HEK293 (cell line): ENCODE data around the gene KCNJ6.

ENCODE experiments used
- CTCF ChIA-PET: fragments of 350-600 bp; formaldehyde crosslinking; extraction: SDS; loops from one replicate; lab custom pipeline; 2021; ENCODE audit warnings: antibody characterized with exemption; lab: Yijun Ruan, JAX
- POLR2A ChIA-PET: fragments of 300-600 bp; formaldehyde crosslinking; extraction: SDS; loops from one replicate; lab custom pipeline; 2020; ENCODE audit warnings: antibody characterized with exemption, inconsistent platforms; lab: Yijun Ruan, JAX
- H3K27ac ChIP-seq: fragments of 200-500 bp; sonication (Bioruptor generic); 2 replicates; pipeline ENCODE4 v1.5.1; 2014; ENCODE audit warnings: low read depth, low read length, control low read depth, inconsistent platforms; ENCODE audit errors: extremely low read depth
- H3K36me3 ChIP-seq, 2 experiments: fragments of 200-500 bp in 1 of 2; sonication (Bioruptor generic) in 1 of 2; 1 replicate in 1 of 2; 2 replicates in 1 of 2; pipeline ENCODE4 v1.5.1; 2014 to 2017; ENCODE audit warnings: inconsistent platforms in 2 of 2, low read length in 2 of 2; ENCODE audit not compliant: control insufficient read depth in 2 of 2, insufficient read depth in 1 of 2
- H3K4me1 ChIP-seq: fragments of 200-500 bp; sonication (Bioruptor generic); 2 replicates; pipeline ENCODE4 v1.5.1; 2014; ENCODE audit warnings: mild to moderate bottlenecking, low read length, inconsistent platforms; ENCODE audit not compliant: control insufficient read depth, insufficient read depth
- H3K4me3 ChIP-seq: 2 replicates; pipeline ENCODE4 v1.5.1; 2011; ENCODE audit warnings: low read depth, mild to moderate bottlenecking, control low read depth, low read length, moderate library complexity
- H3K9me3 ChIP-seq: fragments of 200-500 bp; sonication (Bioruptor generic); 2 replicates; pipeline ENCODE4 v1.5.1; 2014; ENCODE audit warnings: low read depth, low read length, inconsistent platforms; ENCODE audit not compliant: control insufficient read depth, insufficient read depth
- EGR2 ChIP-seq: fragments of 450-650 bp; formaldehyde crosslinking; IDR thresholded peaks from 2 replicates; pipeline ENCODE4 v1.5.1; 2016; ENCODE audit warnings: low read depth, missing biosample characterization, missing genetic modification characterization
- GLI2 ChIP-seq: fragments of 450-650 bp; formaldehyde crosslinking; IDR thresholded peaks from 2 replicates; pipeline ENCODE4; 2017; ENCODE audit warnings: missing biosample characterization, missing genetic modification characterization, low read depth, borderline replicate concordance
- MYNN ChIP-seq: fragments of 450-650 bp; formaldehyde crosslinking; IDR thresholded peaks from 2 replicates; pipeline ENCODE4 v1.5.1; 2016; ENCODE audit warnings: missing biosample characterization, missing genetic modification characterization, borderline replicate concordance
- MZF1 ChIP-seq: fragments of 450-650 bp; formaldehyde crosslinking; IDR thresholded peaks from 2 replicates; pipeline ENCODE4 v1.5.1; 2017; ENCODE audit warnings: missing biosample characterization, missing genetic modification characterization, borderline replicate concordance
- ZBTB1 ChIP-seq: fragments of 450-650 bp; formaldehyde crosslinking; IDR thresholded peaks from 2 replicates; pipeline ENCODE4 v1.5.1; 2016; ENCODE audit warnings: missing biosample characterization, missing genetic modification characterization
- ZBTB8A ChIP-seq: fragments of 450-650 bp; formaldehyde crosslinking; IDR thresholded peaks from 2 replicates; pipeline ENCODE4 v1.5.1; 2016; ENCODE audit warnings: missing biosample characterization, missing genetic modification characterization
- ZFHX2 ChIP-seq: fragments of 450-650 bp; formaldehyde crosslinking; conservative IDR thresholded peaks from 2 replicates; pipeline ENCODE4 v1.5.1; 2016; ENCODE audit warnings: missing biosample characterization, missing genetic modification characterization
- ZNF169 ChIP-seq: fragments of 450-650 bp; formaldehyde crosslinking; IDR thresholded peaks from 2 replicates; pipeline ENCODE4 v1.5.1; 2016; ENCODE audit warnings: missing biosample characterization, missing genetic modification characterization
- ZNF175 ChIP-seq: fragments of 450-650 bp; formaldehyde crosslinking; IDR thresholded peaks from 2 replicates; pipeline ENCODE4 v1.5.1; 2016; ENCODE audit warnings: missing biosample characterization, missing genetic modification characterization
- ZNF223 ChIP-seq: fragments of 450-650 bp; formaldehyde crosslinking; IDR thresholded peaks from 2 replicates; pipeline ENCODE4 v1.5.1; 2016; ENCODE audit warnings: missing biosample characterization, missing genetic modification characterization
- ZNF239 ChIP-seq: fragments of 450-650 bp; formaldehyde crosslinking; IDR thresholded peaks from 2 replicates; pipeline ENCODE4 v1.5.1; 2016; ENCODE audit warnings: missing biosample characterization, missing genetic modification characterization
- ZNF274 ChIP-seq, 2 experiments: fragments of 200-500 bp in 1 of 2; fragments of 450-650 bp in 1 of 2; sonication (Bioruptor generic) in 1 of 2; formaldehyde crosslinking in 1 of 2; IDR thresholded peaks; 2 replicates each; pipeline versions ENCODE4 v1.5.1 to v1.6.1; 2014 to 2016; ENCODE audit warnings: borderline replicate concordance in 1 of 2, inconsistent platforms in 1 of 2, low read length in 1 of 2, missing biosample characterization in 1 of 2, missing genetic modification characterization in 1 of 2
- ZNF280D ChIP-seq: fragments of 450-650 bp; formaldehyde crosslinking; IDR thresholded peaks from 2 replicates; pipeline ENCODE4 v1.5.1; 2016; ENCODE audit warnings: missing biosample characterization, missing genetic modification characterization
- ZNF302 ChIP-seq: fragments of 450-650 bp; formaldehyde crosslinking; IDR thresholded peaks from 2 replicates; pipeline ENCODE4 v1.5.1; 2016; ENCODE audit warnings: missing biosample characterization, missing genetic modification characterization, low read depth
- ZNF324 ChIP-seq: fragments of 450-650 bp; formaldehyde crosslinking; IDR thresholded peaks from 2 replicates; pipeline ENCODE4 v1.5.1; 2016; ENCODE audit warnings: missing biosample characterization, missing genetic modification characterization
- ZNF335 ChIP-seq: fragments of 450-650 bp; formaldehyde crosslinking; conservative IDR thresholded peaks from 2 replicates; pipeline ENCODE4 v1.5.1; 2016; ENCODE audit warnings: missing biosample characterization, missing genetic modification characterization
- ZNF350 ChIP-seq: fragments of 450-650 bp; formaldehyde crosslinking; IDR thresholded peaks from 2 replicates; pipeline ENCODE4 v1.5.0; 2017; ENCODE audit warnings: missing biosample characterization, mild to moderate bottlenecking, missing genetic modification characterization
- ZNF366 ChIP-seq: fragments of 450-650 bp; formaldehyde crosslinking; conservative IDR thresholded peaks from 2 replicates; pipeline ENCODE4 v1.5.1; 2016; ENCODE audit warnings: missing biosample characterization, missing genetic modification characterization
- ZNF404 ChIP-seq: fragments of 450-650 bp; formaldehyde crosslinking; IDR thresholded peaks from 2 replicates; pipeline ENCODE4 v1.5.1; 2017; ENCODE audit warnings: missing biosample characterization, missing genetic modification characterization
- ZNF518A ChIP-seq: fragments of 450-650 bp; formaldehyde crosslinking; conservative IDR thresholded peaks from 2 replicates; pipeline ENCODE4 v1.5.1; 2016; ENCODE audit warnings: low read depth, missing biosample characterization, missing genetic modification characterization
- ZNF548 ChIP-seq: fragments of 450-650 bp; formaldehyde crosslinking; IDR thresholded peaks from 2 replicates; pipeline ENCODE4 v1.5.1; 2016; ENCODE audit warnings: missing biosample characterization, missing genetic modification characterization
- ZNF555 ChIP-seq: fragments of 450-650 bp; formaldehyde crosslinking; conservative IDR thresholded peaks from 2 replicates; pipeline ENCODE4 v1.5.1; 2017; ENCODE audit warnings: missing biosample characterization, mild to moderate bottlenecking, missing genetic modification characterization, inconsistent platforms
- ZNF561 ChIP-seq: fragments of 450-650 bp; IDR thresholded peaks from 2 replicates; pipeline ENCODE4 v1.5.1; 2018; ENCODE audit warnings: missing biosample characterization, missing genetic modification characterization, borderline replicate concordance
- ZNF596 ChIP-seq: fragments of 450-650 bp; IDR thresholded peaks from 2 replicates; pipeline ENCODE4 v1.5.0; 2018; ENCODE audit warnings: missing biosample characterization, mild to moderate bottlenecking, missing genetic modification characterization, moderate library complexity
- ZNF623 ChIP-seq: fragments of 450-650 bp; formaldehyde crosslinking; IDR thresholded peaks from 2 replicates; pipeline ENCODE4 v1.5.1; 2016; ENCODE audit warnings: missing biosample characterization, missing genetic modification characterization
- ZNF660 ChIP-seq: fragments of 450-650 bp; IDR thresholded peaks from 2 replicates; pipeline ENCODE4 v1.5.1; 2018; ENCODE audit warnings: missing biosample characterization, mild to moderate bottlenecking, missing genetic modification characterization
- ZNF677 ChIP-seq: fragments of 450-650 bp; IDR thresholded peaks from 2 replicates; pipeline ENCODE4 v1.5.0; 2018; ENCODE audit warnings: missing biosample characterization, mild to moderate bottlenecking, missing genetic modification characterization, moderate library complexity
- ZNF776 ChIP-seq: fragments of 450-650 bp; formaldehyde crosslinking; IDR thresholded peaks from 2 replicates; pipeline ENCODE4 v1.5.0; 2017; ENCODE audit warnings: missing biosample characterization, missing genetic modification characterization, borderline replicate concordance
- ZNF785 ChIP-seq: fragments of 450-650 bp; formaldehyde crosslinking; IDR thresholded peaks from 2 replicates; pipeline ENCODE4 v1.5.1; 2016; ENCODE audit warnings: missing biosample characterization, missing genetic modification characterization
- ZSCAN30 ChIP-seq: fragments of 450-650 bp; IDR thresholded peaks from 2 replicates; pipeline ENCODE4 v1.5.1; 2018; ENCODE audit warnings: missing biosample characterization, mild to moderate bottlenecking, missing genetic modification characterization, moderate library complexity

KCNJ6 gene

GRCh38 chr21:37829447-37829846 is 86.8 kb downstream of the KCNJ6 start:
- H3K4me3 ChIP-seq, result no peak overlapping the region
- H3K27ac ChIP-seq, result no peak overlapping the region
- POLR2A ChIA-PET, result no interaction called here
- H3K36me3 ChIP-seq, result no peaks in the 10 kb centered on the region
- TF ChIP-seq ZNF223 (tag by site-specific recombination) (no peak), ZSCAN30 (no peak), MZF1 (tag by site-specific recombination) (no peak), ZNF785 (tag by site-specific recombination) (no peak), ZNF324 (tag by site-specific recombination) (no peak), ZNF623 (no peak), ZNF677 (tag by site-specific recombination) (no peak), ZBTB1 (no peak), GLI2 (tag by site-specific recombination) (no peak), ZNF175 (no peak), ZNF548 (tag by site-specific recombination) (no peak), ZNF776 (no peak), ZBTB8A (tag by site-specific recombination) (no peak), ZNF280D (tag by site-specific recombination) (no peak), ZNF561 (tag by site-specific recombination) (no peak)
- no peaks in the 10 kb centered on the region for H3K9me3 ChIP-seq
- CTCF ChIA-PET, result interaction anchor here (1.5 kb wide), 1 partner anchor 87 kb away, joined by 3 read pairs; the partner anchor contains the start of gene KCNJ6
- H3K4me1 ChIP-seq, result no peaks in the 10 kb centered on the region

DNA sequence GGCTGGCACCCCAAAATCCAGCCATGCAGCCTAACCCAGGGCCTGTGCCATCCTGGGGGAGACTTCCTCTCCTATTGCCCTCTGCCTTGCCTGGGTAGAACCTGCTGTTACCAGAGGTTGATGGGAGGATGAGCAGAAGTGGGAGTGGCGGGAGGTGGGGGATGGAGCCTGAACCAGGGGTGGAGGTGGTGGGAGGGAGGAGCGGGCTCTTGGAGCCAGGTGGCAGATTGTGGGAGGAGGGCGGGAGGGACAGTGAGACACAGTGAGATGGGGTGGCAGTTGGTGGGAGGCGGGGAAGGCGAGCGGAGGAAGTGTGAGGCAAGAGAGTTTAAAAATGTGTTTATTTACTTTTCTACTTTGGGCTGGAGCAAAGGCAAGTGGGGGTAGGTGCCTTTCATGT is 87.3 kb downstream of the KCNJ6 start:
- Histone ChIP-seq H3K36me3 (no peaks in the 10 kb centered on the region), H3K9me3 (no peaks in the 10 kb centered on the region), H3K4me3 (no peak overlapping the region)
- CTCF ChIA-PET, result interaction anchor here (1.5 kb wide), 1 partner anchor 88 kb away, joined by 3 read pairs; the partner anchor contains the start of gene KCNJ6
- TF ChIP-seq GLI2 (tag by site-specific recombination) (no peak), ZNF596 (tag by site-specific recombination) (no peak), ZNF274 (IDR thresholded peaks at IDR 0.05; ENCODE audit: low read length) (no peak), ZNF274 (tag by site-specific recombination; IDR thresholded peaks at IDR 0.05; ENCODE audit: borderline replicate concordance) (no peak), ZNF555 (tag by site-specific recombination) (no peak), ZNF350 (tag by site-specific recombination) (no peak), ZNF335 (no peak), ZNF404 (tag by site-specific recombination) (no peak), ZNF169 (tag by site-specific recombination) (no peak), ZNF302 (tag by site-specific recombination) (no peak), MYNN (tag by site-specific recombination) (no peak), ZNF366 (no peak), ZNF660 (no peak), ZFHX2 (tag by site-specific recombination) (peak; percentile 80), ZNF239 (tag by site-specific recombination) (no peak), EGR2 (tag by site-specific recombination) (peak; percentile 90), ZNF518A (tag by site-specific recombination) (no peak), MZF1 (tag by site-specific recombination) (no peak)
- TF ChIP-seq, all 188 proteins: peak for 2
- Histone ChIP-seq H3K4me1 (no peaks in the 10 kb centered on the region), H3K27ac (no peak overlapping the region)
- POLR2A ChIA-PET, result no interaction called here
